Measurements from ENCODE around the gene CSF3R.
A peak's percentile ranks its signal among the peaks of the same experiment; 100 is the strongest.
"Not testable (repeated sequence)": the region's sequence is repeated elsewhere in the genome, so short reads cannot be mapped to it uniquely, and the experiment has no call there.

Gene CSF3R

GRCh38 chr1:36512842-36513241 is 30.1 kb upstream of the CSF3R start:
- DNase-seq: no peak

DNA sequence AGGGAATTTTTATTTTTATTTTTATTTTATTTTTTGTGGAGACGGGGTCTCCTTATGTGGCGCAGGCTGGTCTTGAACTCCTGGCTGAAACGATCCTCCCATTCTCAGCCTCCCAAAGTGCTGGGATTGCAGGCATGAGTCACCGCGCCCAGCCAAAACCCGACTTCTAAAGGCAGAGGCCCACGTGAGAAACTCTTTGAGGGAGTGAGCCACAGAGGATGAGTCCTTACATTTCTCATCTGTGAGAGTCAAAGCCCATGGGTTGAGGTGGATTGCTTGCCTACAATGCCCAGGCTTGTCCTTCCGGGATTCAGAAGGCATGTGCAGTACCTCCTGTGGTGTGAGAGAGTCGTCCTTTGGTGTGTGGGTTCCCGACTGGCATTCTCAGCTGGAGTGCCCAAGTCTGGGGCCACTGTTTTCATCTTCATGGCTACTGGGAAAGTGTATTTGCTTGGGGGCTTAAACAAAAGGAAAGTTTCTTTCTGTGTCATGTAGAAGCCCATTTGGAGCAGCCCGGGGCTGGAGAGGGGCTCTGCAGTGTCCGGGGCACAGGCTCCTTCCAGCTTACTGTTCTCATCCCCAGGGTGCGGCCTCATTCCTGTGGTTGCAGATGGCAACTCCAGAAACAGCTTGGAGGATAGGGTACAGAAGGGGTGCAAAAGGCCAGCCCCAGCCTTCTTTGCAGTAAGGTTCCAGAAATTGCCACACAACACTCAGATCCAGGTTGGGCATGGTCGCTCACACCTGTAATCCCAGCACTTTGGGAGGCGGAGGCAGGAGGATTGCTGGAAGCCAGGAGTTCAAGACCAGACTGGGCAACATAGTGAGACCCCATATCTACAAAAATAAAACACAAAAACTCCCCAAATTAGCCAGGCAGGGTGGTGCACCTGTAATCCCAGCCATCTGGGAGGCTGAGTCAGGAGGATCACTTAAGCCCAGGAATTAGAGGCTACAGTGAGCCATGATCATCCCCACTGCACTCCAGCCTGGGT is 29.4 kb upstream of the CSF3R start:
- DNase-seq: no peak

DNA sequence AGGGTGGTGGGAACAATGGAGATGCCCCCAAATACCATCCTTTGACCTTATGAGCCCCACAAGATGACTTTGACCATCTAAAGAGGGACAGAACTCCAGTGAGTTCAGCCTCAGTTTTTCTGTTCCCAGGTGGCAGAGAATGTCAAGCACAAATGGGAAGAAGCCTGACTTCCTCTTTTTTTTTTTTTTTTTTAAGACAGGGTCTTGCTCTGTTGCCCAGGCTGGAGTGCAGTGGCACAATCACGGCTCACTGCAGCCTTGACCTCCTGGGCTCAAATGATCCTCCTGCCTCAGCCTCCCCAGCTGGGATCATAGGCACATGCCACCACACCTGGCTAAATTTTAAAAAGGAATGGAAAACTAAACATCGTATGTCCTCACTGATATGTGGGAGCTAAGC is 28.5 kb upstream of the CSF3R start:
- DNase-seq: not testable (repeated sequence)

DNA sequence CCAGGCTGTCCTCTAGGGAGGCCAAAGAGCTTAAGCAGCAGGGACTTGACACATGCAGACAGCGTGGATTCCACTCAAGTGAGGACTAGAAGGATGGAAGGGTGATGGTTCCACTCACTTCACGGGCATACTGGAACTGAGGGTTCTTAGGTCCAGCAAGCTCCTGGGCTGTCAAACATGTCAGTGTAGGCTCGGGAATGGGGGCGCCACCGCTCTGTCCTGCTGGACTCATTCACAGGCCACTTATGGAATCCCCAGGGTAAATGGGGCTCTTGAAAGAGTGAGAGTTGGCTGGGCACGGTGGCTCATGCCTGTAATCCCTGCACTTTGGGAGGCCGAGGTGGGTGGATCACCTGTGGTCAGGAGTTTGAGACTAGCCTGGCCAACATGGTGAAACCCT is 27.7 kb upstream of the CSF3R start:
- DNase-seq: no peak

- no peak for DNase-seq
Observed at GRCh38 chr1:36508257-36508656, 25.5 kb upstream of the CSF3R start.

GRCh38 chr1:36506276-36506920 is 23.7 kb upstream of the CSF3R start:
- DNase-seq: peak; percentile 22 to 61 (median 23)

DNA sequence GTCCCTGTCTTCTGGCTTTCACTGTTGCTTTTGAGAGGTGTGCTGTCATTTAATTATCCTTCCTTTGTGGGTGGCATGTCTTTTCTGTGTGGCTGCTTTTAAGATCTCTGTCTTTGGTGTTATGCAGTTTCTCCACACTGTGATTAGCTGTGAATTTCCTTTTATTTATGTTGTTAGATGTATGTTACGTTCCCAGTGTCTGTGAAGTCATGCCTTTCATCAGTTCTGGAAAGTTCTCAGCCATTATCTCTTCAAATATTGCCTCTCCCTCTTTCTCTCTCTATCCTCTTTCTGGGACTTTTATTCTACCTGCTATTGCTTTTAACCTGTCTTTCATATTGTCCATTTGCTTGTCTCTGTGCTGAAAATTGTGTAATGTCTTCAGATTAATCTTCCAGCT is 21.0 kb upstream of the CSF3R start:
- peak in 1 of 3 donors; percentile 17 for DNase-seq

DNA sequence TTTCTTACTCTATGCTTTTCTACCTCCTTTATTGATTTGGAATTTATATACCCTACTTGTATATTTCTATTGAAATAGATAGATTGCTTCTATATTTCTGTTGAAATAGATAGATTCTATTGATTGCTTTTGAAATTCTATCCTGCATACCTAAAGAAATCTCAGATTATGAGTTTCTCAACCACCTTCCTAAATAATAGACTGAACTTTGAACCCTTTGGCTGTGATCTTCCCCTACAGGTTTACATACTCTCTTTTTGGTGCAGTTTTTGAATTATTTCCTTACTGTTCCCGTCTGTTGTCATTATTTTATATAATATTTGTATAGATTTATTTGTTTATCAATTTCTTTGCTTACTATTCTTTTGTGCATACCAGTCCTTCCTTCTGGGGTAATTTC is 20.4 kb upstream of the CSF3R start:
- DNase-seq: no peak

- no peak for DNase-seq
Observed at GRCh38 chr1:36502616-36503015, 19.9 kb upstream of the CSF3R start.

DNA sequence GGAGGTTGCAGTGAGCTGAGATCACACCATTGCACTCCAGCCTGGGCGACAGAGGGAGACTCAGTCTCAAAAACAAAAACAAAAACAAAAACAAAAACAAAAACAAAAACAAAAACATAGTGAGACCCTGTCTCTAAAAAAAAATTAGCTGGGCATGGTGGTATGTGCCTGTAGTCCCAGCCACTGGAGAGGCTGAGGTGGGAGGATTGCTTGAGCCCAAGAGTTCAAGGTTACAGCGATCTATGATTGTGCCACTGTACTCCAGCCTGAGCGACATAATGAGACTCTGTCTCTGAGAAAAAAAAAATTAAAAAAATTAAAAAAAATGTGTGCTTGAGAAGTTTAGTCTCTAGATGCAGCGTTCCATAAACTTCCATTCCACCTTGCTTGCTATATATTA is 19.2 kb upstream of the CSF3R start:
- not testable (repeated sequence) for DNase-seq

DNA sequence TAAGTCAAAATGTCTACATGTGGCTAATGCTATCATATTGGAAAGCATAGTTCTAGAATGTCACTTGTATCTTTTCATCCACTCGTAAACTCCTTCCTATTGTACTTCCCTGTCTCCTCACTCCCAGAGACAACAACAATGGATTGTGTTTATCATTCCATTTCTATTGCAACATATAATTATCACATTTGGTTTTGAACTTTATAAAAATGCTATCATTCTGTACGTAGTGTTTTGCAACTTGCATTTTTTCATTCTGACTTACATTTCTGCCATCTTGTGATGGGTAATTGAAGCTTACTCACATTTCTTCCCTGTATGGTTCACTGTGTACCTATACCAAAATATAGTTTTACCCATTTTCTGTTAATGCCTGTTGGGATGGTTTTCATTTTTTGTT is 14.5 kb upstream of the CSF3R start:
- DNase-seq: no peak

GRCh38 chr1:36494971-36495370 is 12.3 kb upstream of the CSF3R start:
- DNase-seq: no peak

- no peak for DNase-seq
Observed at GRCh38 chr1:36493524-36493923, 10.8 kb upstream of the CSF3R start.

DNA sequence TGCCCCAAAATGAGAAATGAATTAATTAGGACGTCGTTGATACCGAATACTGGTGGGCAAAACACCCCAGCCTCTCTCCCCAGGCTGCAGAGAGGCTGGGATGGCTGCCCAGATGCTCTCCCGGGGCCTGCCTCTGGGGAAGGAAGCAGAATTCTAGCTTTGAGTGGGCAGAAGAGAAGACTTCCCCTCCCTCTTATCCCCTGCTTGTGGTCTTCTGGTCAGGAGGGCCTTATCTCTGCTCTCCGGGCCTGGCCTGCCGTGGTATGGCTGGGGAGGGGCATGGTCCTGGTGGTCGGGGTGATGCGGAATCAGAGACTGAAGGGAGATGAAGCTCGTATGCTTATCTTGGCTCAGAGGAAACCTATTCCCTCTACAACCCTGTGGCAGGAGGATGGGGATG is 9.8 kb upstream of the CSF3R start:
- DNase-seq: no peak

GRCh38 chr1:36489258-36490051 is 6.7 kb upstream of the CSF3R start:
- DNase-seq: not testable (repeated sequence)

- DNase-seq: no peak
Observed at GRCh38 chr1:36487906-36488305, 5.2 kb upstream of the CSF3R start.

DNA sequence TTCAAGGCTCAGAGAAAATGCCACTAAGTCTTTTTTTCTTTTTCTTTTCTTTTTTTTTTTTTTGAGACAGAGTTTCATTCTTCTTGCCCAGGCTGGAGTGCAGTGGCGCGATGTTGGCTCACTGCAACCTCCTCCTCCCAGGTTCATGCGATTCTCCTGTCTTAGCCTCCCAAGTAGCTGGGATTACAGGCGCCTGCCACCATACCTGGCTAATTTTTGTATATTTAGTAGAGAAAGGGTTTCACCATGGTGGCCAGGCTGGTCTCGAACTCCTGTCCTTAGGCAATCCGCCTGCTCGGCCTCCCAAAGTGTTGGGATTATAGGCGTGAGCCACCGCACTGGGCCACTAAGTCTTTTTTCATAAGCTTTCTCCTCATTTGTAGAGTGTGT is 4.6 kb upstream of the CSF3R start:
- not testable (repeated sequence) for DNase-seq

DNA sequence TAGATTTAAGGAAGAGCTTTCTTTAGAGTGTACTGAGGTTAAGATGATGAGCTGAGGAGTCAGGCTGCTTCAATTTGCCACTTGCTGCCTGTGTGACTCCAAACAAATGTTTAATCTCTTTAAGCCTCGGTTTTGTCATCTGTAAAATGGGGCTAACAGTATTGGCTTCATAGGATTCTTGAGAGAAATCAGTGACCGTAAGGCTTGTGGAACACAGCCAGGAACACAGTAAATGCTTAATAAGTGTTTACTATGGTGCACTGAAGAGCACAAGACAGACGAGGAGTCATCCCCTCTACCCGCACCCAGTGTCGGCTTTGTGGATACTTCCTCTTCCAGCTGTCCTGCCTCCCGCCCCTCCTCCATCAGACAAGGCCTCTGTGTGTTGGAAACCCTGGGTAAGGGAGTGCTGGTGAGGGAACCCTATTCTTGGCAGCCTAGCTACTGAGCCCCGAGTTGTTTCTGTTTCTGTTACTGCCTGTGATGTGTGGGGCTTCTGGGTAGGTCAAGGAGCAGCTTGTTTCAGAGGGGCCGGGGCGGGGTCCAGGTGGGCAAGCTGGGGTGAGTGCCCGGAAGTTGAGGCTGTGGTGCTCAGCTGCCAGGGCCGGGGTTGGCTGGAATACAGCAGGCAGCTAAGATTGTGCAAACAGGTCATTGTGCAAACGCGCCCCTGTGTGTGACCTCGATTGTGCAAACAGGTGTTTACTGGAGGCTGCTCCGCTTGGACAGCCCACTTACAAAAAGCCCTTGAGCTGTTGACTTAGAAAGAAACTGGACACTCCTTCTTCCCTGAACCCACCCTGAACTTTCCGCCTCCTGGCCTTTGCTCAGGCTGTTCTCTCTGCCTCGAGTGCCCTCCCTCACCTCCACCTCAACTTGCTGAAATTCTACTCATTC is 4.0 kb upstream of the CSF3R start:
- peak; percentile 92 to 95 (median 93) for DNase-seq

- DNase-seq: no peak
Observed at GRCh38 chr1:36486093-36486438, 3.4 kb upstream of the CSF3R start.

DNA sequence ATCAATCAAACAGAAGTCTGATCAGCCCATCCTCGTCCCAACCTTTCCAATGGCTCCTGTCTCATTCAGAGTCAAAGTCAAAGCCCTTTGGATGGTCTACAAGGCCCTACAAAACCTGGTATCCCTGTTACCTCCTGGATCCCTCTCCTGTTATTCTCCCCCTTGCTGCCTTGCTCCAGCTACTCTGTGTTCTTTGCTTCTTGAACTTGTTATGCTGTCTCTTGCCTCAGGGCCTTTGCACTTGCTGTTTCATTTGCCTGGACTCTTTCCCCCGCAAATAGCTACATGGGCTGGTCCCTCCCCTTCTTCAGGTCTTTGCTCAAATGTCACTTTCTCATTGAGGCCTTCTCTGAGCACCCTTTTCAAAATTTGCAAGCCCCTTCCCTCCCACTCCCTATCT is 1.4 kb upstream of the CSF3R start:
- no peak for DNase-seq

- peak in 2 of 3 donors; percentile 31 to 42 for DNase-seq
Observed at GRCh38 chr1:36481771-36482723, 666 bp downstream of the CSF3R start.
